Pancreas (tissue), 10 donors: ENCODE results near the gene EYA4. TPM values are rescaled to one million over a fixed set of nuclear protein-coding genes. Genes with fewer than 3 reads are reported as not detected.
A peak's percentile ranks its signal among the peaks of the same experiment; 100 is the strongest.

ENCODE experiments used
- ATAC-seq, 4 donors: fragments of 200-7000 bp; cut with Tn5 transposase; one replicate each; pipeline versions ENCODE4 v1.8.0 to v1.9.1; 2020; ENCODE audit warnings: mild to moderate bottlenecking in 4 of 4, moderate library complexity in 4 of 4
- DNase-seq, 6 donors: peaks; one replicate each; pipeline ENCODE4 v3.0.0-alpha.2; 2020
- FAIRE-seq: peaks from 2 replicates; lab custom pipeline; 2012; peaks lifted over from hg19 to GRCh38; lab: Jason Lieb, UNC
- H3K27ac ChIP-seq, 4 donors: fragments of 200-600 bp; sonication (generic); 1 replicate in 3 of 4; 2 replicates in 1 of 4; pipeline versions ENCODE4 v1.5.0 to v1.8.0; 2020
- H3K27me3 ChIP-seq, 4 donors: fragments of 200-600 bp; one replicate each; pipeline ENCODE4 v1.8.0; 2021
- H3K36me3 ChIP-seq, 3 donors: fragments of 200-600 bp; sonication (generic) in 1 of 3; one replicate each; pipeline versions ENCODE4 v1.5.0 to v1.8.0; 2020 to 2021
- H3K4me1 ChIP-seq, 3 donors: fragments of 200-600 bp; one replicate each; pipeline ENCODE4 v1.8.0; 2021
- H3K4me3 ChIP-seq, 4 donors: fragments of 200-600 bp; sonication (generic) in 2 of 4; one replicate each; pipeline versions ENCODE4 v1.5.0 to v1.8.0; 2020 to 2021
- H3K9me3 ChIP-seq, 4 donors: fragments of 200-600 bp; one replicate each; pipeline ENCODE4 v1.8.0; 2021
- WGBS, 2 donors: extraction: QIAGEN DNeasy Blood & Tissue Kit; methylation state at CpG; one replicate each; pipeline ENCODE4 v1.1.7; 2013; 5-methylcytosine and 5-hydroxymethylcytosine counted together
- intact Hi-C, 3 donors: fragments of 100-400 bp; cut with DNase I; formaldehyde crosslinking; loops; one replicate each; pipeline versions ENCODE4 v1.11.1 to v1.14.2; 2022
- polyA plus RNA-seq, 2 donors: library from polyadenylated mRNA; stranded (reverse); fragments of 200-250 nt; gene quantifications; one replicate each; pipeline ENCODE4 v1.2.3, GENCODE V29; 2013
- total RNA-seq, 6 donors: library from RNA; stranded (reverse); fragmentation: NEBNext Ultra II Directional in 4 of 6; extraction: Animal tissue kit (Norgen Biotek cat#: 25700) in 4 of 6; gene quantifications; one replicate each; pipeline versions ENCODE4 v1.2.1 to v1.2.4, GENCODE V29; 2021 to 2023
- TF ChIP-seq, protein P1 (sequence below), 4 donors: fragments of 200-600 bp; sonication (generic) in 3 of 4; IDR thresholded peaks; one replicate each; pipeline versions ENCODE4 v1.5.0 to v1.8.0; 2021; ENCODE audit warnings: antibody characterized with exemption in 4 of 4
- donor health status: healthy with polysubstance abuse.
- donor health status: DM: no; HTN: no; CAD: no; lungs with moderate emphysema.
- donor health status: DM: no; HTN: no; CAD: no.
- donor health status: control.
- donor health status: control.
- donor health status: Bipolar disorder and iron deficiency.
- donor health status: DM: yes; HTN: yes; CAD: no.
- donor health status: DM: no; HTN: no; CAD: no.
- donor health status: DM: no; HTN: no; CAD: no.
- donor health status: DM: yes; HTN: yes; CAD: no.

The EYA4 gene
- total and polyA plus RNA-seq, 8 donors = 0.08 to 1.3 (median 0.19) TPM

GRCh38 chr6:133415262-133415661, 174.1 kb downstream of the EYA4 start:
- 70 to 77% methylated on average over 5 of the region's 5 CpGs for WGBS, 2 donors
- no peak for DNase-seq
- no peak for FAIRE-seq
- ATAC-seq = no peak
- Histone ChIP-seq H3K4me3 (no peak overlapping the region), H3K9me3 (no peaks in the 10 kb centered on the region), H3K27me3 (no peaks in the 10 kb centered on the region), H3K36me3 (no peaks in the 10 kb centered on the region), H3K4me1 (peaks cover 0 to 8% (median 0%) of the 10 kb centered on the region in 3 donors), H3K27ac (no peak overlapping the region)
- TF ChIP-seq, protein P1, sequence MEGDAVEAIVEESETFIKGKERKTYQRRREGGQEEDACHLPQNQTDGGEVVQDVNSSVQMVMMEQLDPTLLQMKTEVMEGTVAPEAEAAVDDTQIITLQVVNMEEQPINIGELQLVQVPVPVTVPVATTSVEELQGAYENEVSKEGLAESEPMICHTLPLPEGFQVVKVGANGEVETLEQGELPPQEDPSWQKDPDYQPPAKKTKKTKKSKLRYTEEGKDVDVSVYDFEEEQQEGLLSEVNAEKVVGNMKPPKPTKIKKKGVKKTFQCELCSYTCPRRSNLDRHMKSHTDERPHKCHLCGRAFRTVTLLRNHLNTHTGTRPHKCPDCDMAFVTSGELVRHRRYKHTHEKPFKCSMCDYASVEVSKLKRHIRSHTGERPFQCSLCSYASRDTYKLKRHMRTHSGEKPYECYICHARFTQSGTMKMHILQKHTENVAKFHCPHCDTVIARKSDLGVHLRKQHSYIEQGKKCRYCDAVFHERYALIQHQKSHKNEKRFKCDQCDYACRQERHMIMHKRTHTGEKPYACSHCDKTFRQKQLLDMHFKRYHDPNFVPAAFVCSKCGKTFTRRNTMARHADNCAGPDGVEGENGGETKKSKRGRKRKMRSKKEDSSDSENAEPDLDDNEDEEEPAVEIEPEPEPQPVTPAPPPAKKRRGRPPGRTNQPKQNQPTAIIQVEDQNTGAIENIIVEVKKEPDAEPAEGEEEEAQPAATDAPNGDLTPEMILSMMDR (IDR thresholded peaks at IDR 0.05) = no peak
- intact Hi-C loops = no loop called here

DNA sequence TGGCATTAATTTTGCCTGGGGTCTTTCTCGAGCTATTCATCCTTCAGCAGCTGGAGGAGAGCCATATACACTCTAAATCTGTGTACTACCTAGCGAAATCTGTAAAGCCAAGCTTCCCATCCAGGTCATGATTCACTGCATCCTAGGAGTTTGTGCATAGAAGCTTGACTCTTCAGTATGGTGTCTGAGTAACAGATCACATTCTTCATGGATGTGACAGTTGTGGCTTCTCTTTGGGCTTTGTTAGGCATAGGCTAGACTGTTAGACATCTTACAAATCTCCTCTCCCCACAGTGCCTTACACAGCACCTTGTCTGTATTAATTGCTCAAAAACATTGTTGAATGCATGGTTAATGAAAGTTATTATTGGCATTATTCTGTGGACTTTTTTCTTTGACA, 177.0 kb downstream of the EYA4 start:
- H3K4me1 ChIP-seq = peaks cover 0 to 16% (median 11%) of the 10 kb centered on the region in 3 donors
- H3K4me3 ChIP-seq = no peak overlapping the region
- WGBS, 2 donors = 75 to 83% methylated on average over 2 of the region's 2 CpGs
- no peak for FAIRE-seq
- intact Hi-C loops = no loop called here
- no peak for ATAC-seq
- H3K27ac ChIP-seq = no peak overlapping the region
- TF ChIP-seq, protein P1 (IDR thresholded peaks at IDR 0.05) = no peak
- no peaks in the 10 kb centered on the region for H3K36me3 ChIP-seq
- no peak for DNase-seq
- H3K27me3 ChIP-seq = no peaks in the 10 kb centered on the region
- no peaks in the 10 kb centered on the region for H3K9me3 ChIP-seq

GRCh38 chr6:133423242-133423641, 182.1 kb downstream of the EYA4 start:
- Histone ChIP-seq H3K36me3 (no peaks in the 10 kb centered on the region), H3K27me3 (no peaks in the 10 kb centered on the region), H3K9me3 (no peaks in the 10 kb centered on the region), H3K4me1 (peaks cover 0 to 25% (median 17%) of the 10 kb centered on the region in 3 donors), H3K4me3 (no peak overlapping the region), H3K27ac (peak overlapping the region in 1 of 4 donors; percentile 2)
- DNase-seq (no peak), FAIRE-seq (no peak), ATAC-seq (peak; percentile 38 to 78 (median 59))
- intact Hi-C loops = no loop called here
- TF ChIP-seq, protein P1 (IDR thresholded peaks at IDR 0.05) = no peak
- 8 to 13% methylated on average over 2 of the region's 2 CpGs for WGBS, 2 donors

DNA sequence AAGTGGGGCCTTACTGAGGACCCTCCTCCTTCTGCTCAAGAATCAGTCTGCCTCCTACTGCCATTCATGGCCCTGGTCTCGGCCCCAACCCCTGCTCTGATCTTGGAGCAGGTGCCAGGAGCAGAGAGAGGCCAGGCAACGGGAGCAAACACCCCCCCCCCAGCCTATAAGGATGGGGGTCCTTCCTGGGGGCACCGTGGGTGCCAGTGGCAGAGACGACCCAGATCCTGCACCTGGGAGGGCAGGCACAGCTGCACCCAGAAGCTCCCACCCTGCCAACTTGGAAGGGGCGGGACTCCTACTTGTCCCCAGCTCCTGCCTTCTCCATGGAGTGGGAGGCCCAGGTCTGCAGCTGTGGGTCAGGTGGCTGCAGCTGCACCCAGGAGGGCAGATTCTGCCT, 183.2 kb downstream of the EYA4 start:
- Histone ChIP-seq H3K27me3 (no peaks in the 10 kb centered on the region), H3K27ac (no peak overlapping the region), H3K4me1 (peaks cover 0 to 25% (median 17%) of the 10 kb centered on the region in 3 donors), H3K36me3 (no peaks in the 10 kb centered on the region), H3K9me3 (no peaks in the 10 kb centered on the region), H3K4me3 (no peak overlapping the region)
- TF ChIP-seq, protein P1 (IDR thresholded peaks at IDR 0.05) = no peak
- intact Hi-C loops = no loop called here
- 89 to 97% methylated on average over 5 of the region's 5 CpGs for WGBS, 2 donors
- ATAC-seq (no peak), DNase-seq (peak in 2 of 6 donors; percentile 11 to 49), FAIRE-seq (no peak)

DNA sequence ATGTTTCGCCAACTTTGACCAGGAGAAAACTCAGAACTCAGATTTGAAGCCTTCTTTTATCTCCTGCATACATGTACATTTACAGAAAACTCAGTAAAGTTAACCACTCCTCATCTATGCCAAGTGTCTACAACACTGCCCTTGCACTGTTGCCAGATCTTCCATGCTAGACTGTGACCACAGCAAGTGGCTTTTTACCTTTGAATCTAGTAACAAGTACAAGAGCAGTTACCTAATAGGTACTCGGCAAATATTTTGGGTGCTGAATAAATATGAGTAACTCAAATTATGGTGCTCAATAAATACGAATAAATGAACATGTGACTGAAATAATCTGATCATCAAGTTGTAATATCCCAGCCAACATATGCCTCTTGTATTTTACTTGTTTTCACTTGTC, 184.9 kb downstream of the EYA4 start:
- Histone ChIP-seq H3K9me3 (no peaks in the 10 kb centered on the region), H3K36me3 (no peaks in the 10 kb centered on the region), H3K4me3 (no peak overlapping the region), H3K27me3 (no peaks in the 10 kb centered on the region), H3K27ac (no peak overlapping the region), H3K4me1 (peaks cover 0 to 14% (median 12%) of the 10 kb centered on the region in 3 donors)
- WGBS, 2 donors = 63 to 67% methylated on average over 3 of the region's 3 CpGs
- DNase-seq = no peak
- no peak for FAIRE-seq
- TF ChIP-seq, protein P1 (IDR thresholded peaks at IDR 0.05) = no peak
- ATAC-seq = no peak
- intact Hi-C loops = no loop called here
